Activated B cell treated with CpG ODN at 0.5 μM for 24 hours (primary cell): ENCODE data around the gene HCRTR1. TPM values are rescaled to one million over a fixed set of nuclear protein-coding genes. Genes with fewer than 3 reads are reported as not detected.

Source experiments
- ATAC-seq: fragments of 200-7000 bp; cut with Tn5 transposase; one replicate; pipeline ENCODE4 v1.10.0; 2021; ENCODE audit warnings: low read depth, mild to moderate bottlenecking, moderate library complexity
- CTCF ChIA-PET: fragments of 350-600 bp; sonication (Branson Sonifier 250); formaldehyde crosslinking; loops from one replicate; lab custom pipeline; 2021; ENCODE audit warnings: antibody characterized with exemption; lab: Charles Lee
- POLR2A ChIA-PET: fragments of 350-600 bp; sonication (Branson Sonifier 250); formaldehyde crosslinking; loops from one replicate; lab custom pipeline; 2021; ENCODE audit warnings: antibody characterized with exemption; lab: Charles Lee
- DNase-seq: peaks from one replicate; pipeline ENCODE4 v3.0.0; 2022
- H3K27ac Mint-ChIP-seq: one replicate; pipeline ENCODE4 v1.8.0; 2020; ENCODE audit warnings: mixed read lengths
- H3K27me3 Mint-ChIP-seq: one replicate; pipeline ENCODE4 v1.8.0; 2021; ENCODE audit warnings: mixed read lengths
- H3K36me3 Mint-ChIP-seq: one replicate; pipeline ENCODE4 v1.8.0; 2021; ENCODE audit warnings: low read depth, mixed read lengths
- H3K4me1 Mint-ChIP-seq: one replicate; pipeline ENCODE4 v1.8.0; 2021; ENCODE audit warnings: mixed read lengths
- H3K4me3 Mint-ChIP-seq: one replicate; pipeline ENCODE4 v1.8.0; 2020; ENCODE audit warnings: mild to moderate bottlenecking, mixed read lengths
- H3K9me3 Mint-ChIP-seq: one replicate; pipeline ENCODE4 v1.8.0; 2020; ENCODE audit warnings: mixed read lengths
- CTCF ChIP-seq: fragments of 200-600 bp; IDR thresholded peaks from one replicate; pipeline ENCODE4 v1.8.0; 2022; ENCODE audit warnings: antibody characterized with exemption, mild to moderate bottlenecking
- intact Hi-C: fragments of 100-400 bp; cut with micrococcal nuclease; formaldehyde crosslinking; loops from one replicate; pipeline ENCODE4 v1.15.1; 2024
- total RNA-seq: library from RNA; stranded (reverse); gene quantifications from 2 replicates; pipeline ENCODE4 v1.2.3, GENCODE V29; 2022

The HCRTR1 gene
- total RNA-seq, 1 donor from 2014 or later: not detected

- peaks cover 22% of the 10 kb centered on the region for H3K27me3 Mint-ChIP-seq
- no peak overlapping the region for H3K27ac Mint-ChIP-seq
- no peak for TF ChIP-seq CTCF
- no peaks in the 10 kb centered on the region for H3K36me3 Mint-ChIP-seq
- H3K4me3 Mint-ChIP-seq: no peak overlapping the region
- ATAC-seq (no peak), DNase-seq (no peak)
- POLR2A ChIA-PET: no interaction called here
- CTCF ChIA-PET: no interaction called here
- intact Hi-C loops: no loop called here
- H3K9me3 Mint-ChIP-seq: no peaks in the 10 kb centered on the region
- peaks cover 24% of the 10 kb centered on the region for H3K4me1 Mint-ChIP-seq
Measured at GRCh38 chr1:31615939-31616338, 1.6 kb upstream of the HCRTR1 start.

DNA sequence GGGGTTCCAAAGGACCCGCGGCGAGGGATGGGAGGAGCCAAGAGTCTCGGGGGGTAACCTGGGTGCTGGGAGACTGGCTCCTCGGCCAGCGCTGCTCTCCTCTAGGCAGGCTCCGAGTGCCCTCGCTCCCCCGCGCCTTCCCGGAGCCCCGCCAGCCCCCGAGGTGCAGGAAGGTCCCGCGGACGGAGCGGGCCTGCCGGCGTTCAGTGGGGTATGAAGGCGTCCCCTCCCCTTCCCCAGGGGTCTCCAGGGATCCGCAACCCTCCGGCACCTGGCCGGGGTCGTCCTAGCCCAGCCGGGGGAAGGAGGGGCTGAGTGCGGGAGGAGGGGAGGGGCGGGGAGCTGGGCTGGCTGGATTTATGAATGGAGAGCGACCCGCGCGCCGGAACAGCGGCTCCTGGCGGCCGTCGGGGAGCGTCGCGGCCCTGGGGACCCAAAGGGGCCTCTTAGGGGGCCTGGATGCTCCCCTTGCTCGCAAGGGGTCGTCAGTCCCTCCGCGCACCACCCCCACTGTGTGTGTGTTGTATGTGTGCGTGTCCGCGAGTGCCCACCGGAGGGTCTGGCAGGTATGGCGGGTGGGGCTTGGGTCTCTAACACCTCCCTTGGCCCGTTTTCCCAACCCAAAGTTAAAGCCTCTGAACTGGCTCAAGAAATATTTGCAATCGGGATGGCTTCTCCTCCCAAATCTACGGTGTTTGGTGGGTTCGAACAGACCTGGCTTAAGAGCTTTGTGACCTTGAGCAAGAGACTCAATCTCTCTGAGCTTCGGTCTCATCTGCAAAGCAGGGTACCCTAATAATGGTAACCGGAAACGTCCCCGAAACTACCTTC is 642 bp downstream of the HCRTR1 start:
- no peak for TF ChIP-seq CTCF
- H3K9me3 Mint-ChIP-seq: no peaks in the 10 kb centered on the region
- no peak overlapping the region for H3K27ac Mint-ChIP-seq
- ATAC-seq (peak; percentile 85), DNase-seq (peak; percentile 67)
- peaks cover 20% of the 10 kb centered on the region for H3K27me3 Mint-ChIP-seq
- ChIA-PET CTCF (interaction anchor here (0.9 to 3.0 kb wide), 12 partner anchors 9 to 224 kb away, joined by 3 to 47 read pairs (median 4); partner anchors contain the start of gene COL16A1), POLR2A (interaction anchor here (1.0 to 2.1 kb wide), 3 partner anchors 12 to 30 kb away, joined by 3 to 5 read pairs (median 3); no protein-coding TSS in a partner anchor)
- intact Hi-C loops: loop anchor here (1.0 to 2.0 kb wide), 4 partner anchors 23 to 171 kb away; no protein-coding TSS in a partner anchor
- peak overlapping the region; percentile 56 for H3K4me3 Mint-ChIP-seq
- H3K36me3 Mint-ChIP-seq: no peaks in the 10 kb centered on the region
- peaks cover 19% of the 10 kb centered on the region for H3K4me1 Mint-ChIP-seq

GRCh38 chr1:31618916-31619846 is 1.7 kb downstream of the HCRTR1 start:
- no peak overlapping the region for H3K27ac Mint-ChIP-seq
- ATAC-seq (peak; percentile 35), DNase-seq (no peak)
- no peak overlapping the region for H3K4me3 Mint-ChIP-seq
- H3K9me3 Mint-ChIP-seq: no peaks in the 10 kb centered on the region
- H3K36me3 Mint-ChIP-seq: peaks cover 5% of the 10 kb centered on the region
- ChIA-PET POLR2A (interaction anchor here (2.1 kb wide), 1 partner anchor 31 kb away, joined by 5 read pairs; no protein-coding TSS in a partner anchor), CTCF (interaction anchor here (0.7 to 3.0 kb wide), 11 partner anchors 9 to 225 kb away, joined by 3 to 47 read pairs (median 3); partner anchors contain the start of gene COL16A1)
- peaks cover 25% of the 10 kb centered on the region for H3K4me1 Mint-ChIP-seq
- TF ChIP-seq CTCF: no peak
- intact Hi-C loops: loop anchor here (1.0 to 2.0 kb wide), 3 partner anchors 24 to 170 kb away; no protein-coding TSS in a partner anchor
- peaks cover 20% of the 10 kb centered on the region for H3K27me3 Mint-ChIP-seq

GRCh38 chr1:31620631-31621497 is 3.4 kb downstream of the HCRTR1 start:
- no peak for ATAC-seq
- no peak overlapping the region for H3K4me3 Mint-ChIP-seq
- no peaks in the 10 kb centered on the region for H3K9me3 Mint-ChIP-seq
- intact Hi-C loops: no loop called here
- POLR2A ChIA-PET: no interaction called here
- DNase-seq: no peak
- peaks cover 17% of the 10 kb centered on the region for H3K27me3 Mint-ChIP-seq
- CTCF ChIA-PET: interaction anchor here (3.0 kb wide), 1 partner anchor 56 kb away, joined by 47 read pairs; no protein-coding TSS in a partner anchor
- no peak for TF ChIP-seq CTCF
- peaks cover 8% of the 10 kb centered on the region for H3K36me3 Mint-ChIP-seq
- peaks cover 29% of the 10 kb centered on the region for H3K4me1 Mint-ChIP-seq
- no peak overlapping the region for H3K27ac Mint-ChIP-seq
